Activated naive CD8-positive, alpha-beta T cell treated with anti-CD3 and anti-CD28 coated beads, Interleukin-2, amount 10 ng/mL, durations not matched to agents 7 days and 5 days (primary cell): ENCODE data around the gene USP49. TPM values are rescaled to one million over a fixed set of nuclear protein-coding genes. Genes with fewer than 3 reads are reported as not detected.
A peak's percentile ranks its signal among the peaks of the same experiment; 100 is the strongest.

Source experiments
- ATAC-seq: fragments of 150-1000 bp; cut with Tn5 transposase; one replicate; pipeline ENCODE4 v1.10.0; 2021; ENCODE audit warnings: low read depth, moderate library complexity
- POLR2A ChIA-PET: fragments of 350-600 bp; sonication (Branson Sonifier 250); formaldehyde crosslinking; loops from one replicate; lab custom pipeline; 2021; ENCODE audit warnings: antibody characterized with exemption; lab: Charles Lee
- DNase-seq: peaks from one replicate; pipeline ENCODE4 v3.0.0; 2021
- H3K27ac Mint-ChIP-seq: one replicate; pipeline ENCODE4 v1.8.0; 2022; ENCODE audit warnings: mild to moderate bottlenecking, mixed read lengths
- H3K27me3 Mint-ChIP-seq: one replicate; pipeline ENCODE4 v1.8.0; 2022; ENCODE audit warnings: mild to moderate bottlenecking, moderate library complexity, mixed read lengths
- H3K36me3 Mint-ChIP-seq: one replicate; pipeline ENCODE4 v1.8.0; 2021; ENCODE audit warnings: mild to moderate bottlenecking, mixed read lengths
- H3K4me1 Mint-ChIP-seq: one replicate; pipeline ENCODE4 v1.8.0; 2021; ENCODE audit warnings: mixed read lengths
- H3K4me3 Mint-ChIP-seq: one replicate; pipeline ENCODE4 v1.8.0; 2022; ENCODE audit warnings: mild to moderate bottlenecking, moderate library complexity, mixed read lengths
- H3K9me3 Mint-ChIP-seq: one replicate; pipeline ENCODE4 v1.8.0; 2021; ENCODE audit warnings: mixed read lengths
- total RNA-seq, 2 experiments: library from RNA; stranded (reverse); gene quantifications; one replicate each; pipeline ENCODE4 v1.2.3, GENCODE V29; 2021

USP49 gene
- total RNA-seq, 2 experiments from 2014 or later = 5.8 to 6.9 TPM

DNA sequence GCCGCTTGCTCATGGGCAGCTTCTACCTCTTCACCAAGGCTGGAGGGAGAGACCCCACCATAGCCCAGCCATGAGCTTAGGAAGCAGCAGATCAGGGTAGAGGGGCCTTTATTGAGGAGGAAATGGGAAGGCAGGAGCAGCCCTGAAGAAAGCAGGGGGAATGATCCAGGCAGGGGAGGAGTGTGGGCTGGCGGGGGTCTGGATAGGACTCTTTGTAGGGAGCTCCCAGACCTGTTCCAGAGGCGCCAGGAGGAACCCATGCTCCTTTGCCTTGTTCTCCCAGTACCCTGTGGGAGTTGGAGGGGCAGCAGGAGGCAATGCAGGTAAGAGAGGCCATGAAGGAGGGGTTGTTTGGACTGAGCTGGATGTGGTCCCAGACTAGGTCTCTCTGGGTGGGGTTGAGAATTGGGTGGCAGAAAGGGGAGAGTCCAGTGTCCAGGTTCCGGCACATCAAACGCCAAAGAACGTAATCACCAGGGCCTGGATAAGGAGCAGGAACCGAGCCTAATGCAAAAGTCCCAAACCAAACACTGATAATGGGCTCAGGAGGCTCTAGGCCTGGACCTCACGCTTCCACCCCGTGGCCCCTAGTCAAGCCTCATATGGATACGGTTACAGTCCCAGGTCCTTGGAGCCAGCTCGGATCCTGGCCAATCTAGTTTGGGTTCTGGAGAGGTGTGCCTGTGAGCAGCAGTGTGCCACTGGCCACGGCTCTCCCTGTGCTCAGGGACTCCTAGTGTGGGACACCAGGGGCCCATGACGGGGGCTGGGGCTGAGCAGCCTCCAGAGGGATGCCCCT is 135.9 kb downstream of the USP49 start:
- POLR2A ChIA-PET = no interaction called here
- Mint-ChIP-seq H3K4me1 (peaks cover 7% of the 10 kb centered on the region), H3K9me3 (no peaks in the 10 kb centered on the region), H3K36me3 (no peaks in the 10 kb centered on the region), H3K4me3 (no peak overlapping the region), H3K27ac (no peak overlapping the region), H3K27me3 (peaks cover 8% of the 10 kb centered on the region)
- DNase-seq (no peak), ATAC-seq (no peak)

DNA sequence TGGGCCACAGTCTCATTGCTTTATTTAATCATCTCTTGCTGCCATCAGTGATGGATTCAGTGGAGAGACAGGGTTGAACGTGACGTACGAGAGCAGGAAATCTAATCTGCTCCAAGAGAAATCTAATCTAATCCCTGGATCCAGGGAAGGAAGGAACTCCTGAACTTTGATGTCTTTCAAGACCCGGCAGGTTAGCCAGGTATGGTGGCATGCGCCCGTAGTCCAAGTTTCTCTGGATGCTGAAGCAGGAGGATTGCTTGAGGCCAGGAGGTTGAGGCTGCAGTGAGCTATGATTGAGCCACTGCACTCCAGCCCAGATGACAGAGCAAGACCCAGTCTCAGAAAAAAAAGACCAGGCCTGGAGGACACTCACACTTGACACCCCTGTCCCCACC is 136.5 kb downstream of the USP49 start:
- no peak for ATAC-seq
- no peak for DNase-seq
- H3K27me3 Mint-ChIP-seq = peaks cover 10% of the 10 kb centered on the region
- no peaks in the 10 kb centered on the region for H3K9me3 Mint-ChIP-seq
- H3K36me3 Mint-ChIP-seq = no peaks in the 10 kb centered on the region
- H3K4me3 Mint-ChIP-seq = no peak overlapping the region
- POLR2A ChIA-PET = no interaction called here
- peaks cover 7% of the 10 kb centered on the region for H3K4me1 Mint-ChIP-seq
- H3K27ac Mint-ChIP-seq = no peak overlapping the region

DNA sequence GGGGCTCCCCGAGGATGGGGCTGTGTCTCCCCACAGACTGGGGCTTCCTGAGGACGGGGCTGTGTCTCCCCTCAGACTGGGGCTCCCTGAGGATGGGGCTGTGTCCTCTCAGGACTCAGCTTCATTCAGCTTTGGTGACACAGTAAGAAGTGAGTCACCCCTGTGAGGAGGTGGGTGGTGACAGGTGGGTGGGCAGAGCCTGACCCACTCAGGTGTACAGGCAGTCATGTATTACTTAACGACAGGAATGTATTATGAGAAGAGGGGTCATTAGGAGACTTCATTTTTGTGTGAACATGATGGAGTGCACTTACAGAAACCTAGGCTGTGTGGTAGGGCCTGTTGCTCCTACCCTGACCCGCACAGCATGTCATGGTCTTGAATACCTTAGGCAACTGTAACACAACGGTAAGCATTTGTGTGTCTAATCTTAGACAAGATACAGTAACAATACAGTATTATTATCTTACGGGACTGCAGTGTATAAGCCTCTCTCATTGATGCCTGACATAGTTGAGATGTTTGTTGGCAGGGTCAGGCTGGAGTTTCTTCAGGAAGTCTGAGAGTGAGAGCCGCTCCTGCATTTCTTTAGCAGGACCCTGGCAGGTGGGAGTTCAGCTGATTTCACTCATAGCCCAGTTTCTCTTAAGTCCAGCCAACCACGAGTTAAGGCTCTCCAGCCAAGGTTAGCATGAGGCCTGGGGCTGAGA is 137.1 kb downstream of the USP49 start:
- Mint-ChIP-seq H3K9me3 (no peaks in the 10 kb centered on the region), H3K36me3 (no peaks in the 10 kb centered on the region), H3K4me1 (peaks cover 7% of the 10 kb centered on the region), H3K4me3 (no peak overlapping the region), H3K27ac (no peak overlapping the region), H3K27me3 (peaks cover 10% of the 10 kb centered on the region)
- DNase-seq (no peak), ATAC-seq (no peak)
- POLR2A ChIA-PET = no interaction called here

DNA sequence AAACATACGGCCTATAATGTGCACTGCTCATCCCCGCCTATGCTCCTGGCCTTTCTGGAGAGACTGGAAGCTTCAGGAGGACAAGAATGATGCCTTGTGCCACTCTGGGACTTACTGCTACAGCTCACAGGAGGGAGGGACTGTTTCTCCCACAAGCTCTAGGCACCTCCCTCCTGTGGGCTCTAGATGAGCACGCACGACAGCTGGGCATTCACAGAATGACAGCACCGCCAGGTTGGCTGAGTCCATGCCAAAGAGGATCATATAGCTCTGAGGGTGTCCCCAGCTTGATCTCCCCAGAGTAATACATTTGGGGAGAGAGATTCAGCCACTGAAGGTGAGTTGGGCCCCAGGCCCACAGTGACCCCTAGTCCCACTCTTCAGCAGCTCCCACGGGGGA is 137.9 kb downstream of the USP49 start:
- Mint-ChIP-seq H3K9me3 (no peaks in the 10 kb centered on the region), H3K4me3 (no peak overlapping the region), H3K4me1 (peaks cover 7% of the 10 kb centered on the region), H3K27me3 (peaks cover 10% of the 10 kb centered on the region), H3K27ac (no peak overlapping the region), H3K36me3 (no peaks in the 10 kb centered on the region)
- ATAC-seq (no peak), DNase-seq (no peak)
- POLR2A ChIA-PET = no interaction called here

DNA sequence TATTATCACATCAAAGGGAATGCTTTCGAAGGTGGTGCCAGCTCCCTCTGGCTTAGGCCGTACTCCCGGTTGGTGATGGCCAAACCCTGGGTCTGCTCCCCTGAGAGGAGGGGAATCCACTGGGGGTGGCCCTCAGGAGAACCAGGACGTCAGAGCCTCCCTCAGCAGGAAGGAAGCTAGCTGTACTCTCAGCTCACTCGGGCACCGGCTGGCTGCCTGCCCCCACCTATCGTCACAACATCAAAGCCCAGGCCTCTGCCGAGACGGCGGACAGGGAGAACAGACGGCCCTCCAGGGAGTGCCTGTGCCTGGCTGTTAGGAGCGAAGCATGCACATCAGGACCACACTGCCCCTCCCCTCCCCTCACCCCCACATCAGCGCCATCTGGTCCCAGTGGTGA is 138.8 kb downstream of the USP49 start:
- Mint-ChIP-seq H3K4me1 (peaks cover 7% of the 10 kb centered on the region), H3K36me3 (no peaks in the 10 kb centered on the region), H3K27me3 (peaks cover 10% of the 10 kb centered on the region), H3K4me3 (no peak overlapping the region), H3K27ac (no peak overlapping the region), H3K9me3 (no peaks in the 10 kb centered on the region)
- ATAC-seq = peak; percentile 64
- POLR2A ChIA-PET = no interaction called here
- no peak for DNase-seq

DNA sequence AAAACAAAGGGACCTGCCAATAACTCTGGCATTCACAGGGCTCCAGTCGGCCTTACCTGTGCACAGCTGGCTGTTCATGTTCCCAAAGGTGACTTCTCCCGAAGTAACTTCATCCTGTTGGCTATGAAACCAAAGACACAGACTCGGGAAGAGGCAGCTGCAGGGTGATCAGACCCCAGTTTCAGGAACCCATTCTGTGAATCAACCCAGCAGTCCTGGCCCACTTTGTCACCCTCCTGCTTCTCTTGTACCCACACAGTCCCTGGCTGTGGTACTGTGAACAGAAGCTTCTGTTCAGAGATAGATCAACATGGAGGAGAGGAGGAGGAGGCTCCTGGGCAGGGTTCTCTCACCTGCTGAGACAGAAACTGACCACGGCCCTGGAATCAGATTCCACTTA is 139.3 kb downstream of the USP49 start:
- POLR2A ChIA-PET = no interaction called here
- ATAC-seq = peak; percentile 5
- Mint-ChIP-seq H3K9me3 (no peaks in the 10 kb centered on the region), H3K4me3 (no peak overlapping the region), H3K36me3 (no peaks in the 10 kb centered on the region), H3K27me3 (peaks cover 10% of the 10 kb centered on the region), H3K27ac (no peak overlapping the region), H3K4me1 (peaks cover 7% of the 10 kb centered on the region)
- no peak for DNase-seq

DNA sequence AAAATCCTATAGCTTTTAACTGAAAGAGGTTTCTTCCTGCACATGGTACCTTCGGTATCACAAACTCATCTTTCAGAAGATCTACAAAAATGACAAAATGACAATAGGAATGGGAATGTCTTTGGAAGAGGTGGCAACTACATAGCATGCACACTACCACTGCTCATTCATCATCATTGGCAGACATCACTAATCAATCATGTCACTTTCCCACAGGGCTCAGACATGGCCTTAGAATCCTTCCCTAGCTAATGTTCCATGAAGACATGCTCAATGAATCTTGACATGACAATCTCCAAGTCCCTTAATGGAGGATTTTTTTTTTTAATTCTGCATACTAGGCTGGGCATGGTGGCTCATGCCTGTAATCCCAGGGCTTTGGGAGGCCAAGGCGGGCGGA is 144.8 kb downstream of the USP49 start:
- no peaks in the 10 kb centered on the region for H3K4me1 Mint-ChIP-seq
- no peak overlapping the region for H3K27ac Mint-ChIP-seq
- H3K4me3 Mint-ChIP-seq = no peak overlapping the region
- POLR2A ChIA-PET = interaction anchor here (1.1 kb wide), 1 partner anchor 16 kb away, joined by 3 read pairs; no protein-coding TSS in a partner anchor
- H3K9me3 Mint-ChIP-seq = no peaks in the 10 kb centered on the region
- H3K27me3 Mint-ChIP-seq = peaks cover 10% of the 10 kb centered on the region
- no peaks in the 10 kb centered on the region for H3K36me3 Mint-ChIP-seq
- no peak for DNase-seq
- ATAC-seq = no peak

DNA sequence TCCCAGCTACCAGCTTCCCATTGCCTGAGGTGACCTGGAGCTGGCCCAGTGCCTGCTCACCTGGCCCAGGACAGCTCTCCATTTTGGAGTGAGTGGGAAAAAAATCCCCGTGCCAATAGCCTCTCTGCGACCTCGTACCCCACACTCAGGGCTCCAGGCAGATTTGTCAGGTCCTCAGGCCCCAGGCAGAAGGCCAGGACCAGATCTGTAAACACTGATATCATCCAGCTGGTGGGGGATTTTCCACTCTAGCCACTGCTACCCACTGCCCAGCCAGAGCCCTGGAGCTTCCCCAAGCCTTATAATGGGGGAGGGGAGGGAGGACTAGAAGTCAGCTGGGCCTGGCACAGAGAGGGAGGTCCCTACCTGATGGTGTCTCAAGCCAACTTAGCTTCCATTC is 146.6 kb downstream of the USP49 start:
- H3K27ac Mint-ChIP-seq = no peak overlapping the region
- no peak overlapping the region for H3K4me3 Mint-ChIP-seq
- no peaks in the 10 kb centered on the region for H3K36me3 Mint-ChIP-seq
- DNase-seq (no peak), ATAC-seq (no peak)
- POLR2A ChIA-PET = interaction anchor here (0.7 kb wide), 1 partner anchor 8 kb away, joined by 3 read pairs; no protein-coding TSS in a partner anchor
- H3K9me3 Mint-ChIP-seq = no peaks in the 10 kb centered on the region
- H3K4me1 Mint-ChIP-seq = no peaks in the 10 kb centered on the region
- H3K27me3 Mint-ChIP-seq = peaks cover 2% of the 10 kb centered on the region

DNA sequence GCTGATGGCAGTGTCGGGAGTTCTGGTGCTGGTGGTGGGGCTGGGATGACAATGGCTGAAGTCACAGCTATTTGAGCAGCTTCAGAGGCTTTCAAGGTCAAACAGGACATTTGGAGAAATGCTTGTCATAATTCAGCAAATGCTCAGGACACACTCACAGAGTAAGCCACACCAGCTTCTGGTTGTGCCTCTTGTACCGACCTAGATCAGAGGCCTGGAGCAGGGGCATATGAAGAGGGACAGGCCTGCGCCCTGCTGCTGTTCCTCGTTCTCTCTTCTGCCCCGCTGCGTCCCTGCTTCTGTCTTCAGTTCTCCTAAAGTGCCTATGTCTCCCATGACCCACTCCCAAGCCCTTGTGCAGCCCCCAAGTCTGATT is 147.1 kb downstream of the USP49 start:
- Mint-ChIP-seq H3K9me3 (no peaks in the 10 kb centered on the region), H3K36me3 (no peaks in the 10 kb centered on the region), H3K4me1 (no peaks in the 10 kb centered on the region), H3K27me3 (peaks cover 2% of the 10 kb centered on the region), H3K27ac (no peak overlapping the region), H3K4me3 (no peak overlapping the region)
- POLR2A ChIA-PET = interaction anchor here (0.7 kb wide), 1 partner anchor 8 kb away, joined by 3 read pairs; no protein-coding TSS in a partner anchor
- DNase-seq = no peak
- no peak for ATAC-seq

DNA sequence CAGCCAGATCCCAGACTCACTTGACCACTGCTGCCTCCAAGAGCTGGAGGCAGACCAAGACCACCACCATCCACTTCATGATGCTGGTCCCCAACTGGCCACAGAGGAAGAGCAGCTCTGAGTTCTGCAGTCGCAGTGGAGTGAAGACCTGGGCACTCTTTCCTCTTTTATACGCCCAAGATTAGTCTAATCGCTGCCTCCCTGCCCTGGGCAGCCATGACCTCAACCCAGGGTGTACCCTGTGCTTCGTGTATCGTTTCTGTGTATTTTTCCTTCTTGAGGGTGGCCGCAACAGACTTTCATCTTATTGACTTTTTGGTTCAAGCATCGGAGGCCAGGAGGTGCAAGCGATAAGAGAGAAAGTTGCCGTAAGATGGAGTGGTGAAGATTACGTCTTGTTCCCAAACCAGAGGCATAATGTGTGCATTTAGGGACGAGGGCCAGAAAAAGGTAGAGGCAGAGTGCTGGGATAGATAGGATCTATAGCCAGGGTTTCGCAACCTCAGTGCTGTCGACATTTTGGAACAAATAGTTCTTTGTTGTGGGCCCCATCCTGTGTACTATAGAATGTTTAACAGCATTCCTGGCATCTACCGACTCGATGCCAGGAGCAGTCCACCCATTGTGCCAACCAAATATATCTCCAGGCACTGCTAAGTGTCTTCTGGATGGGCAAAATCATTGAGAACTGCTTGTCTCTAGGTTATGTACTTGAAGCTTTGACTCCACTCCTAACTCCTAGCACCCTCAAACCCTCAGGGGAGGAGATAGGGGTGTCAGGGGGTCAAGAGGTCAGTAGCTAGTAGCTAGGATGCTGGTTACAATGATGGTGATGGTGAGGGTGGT is 147.7 kb downstream of the USP49 start, which contains the start of gene PGC:
TSS of gene PGC (minus strand) at position 142 of the 846 bp plus-strand sequence. CDS start at position 79, 63 bp downstream.
- H3K27me3 Mint-ChIP-seq = peaks cover 2% of the 10 kb centered on the region
- no peaks in the 10 kb centered on the region for H3K4me1 Mint-ChIP-seq
- H3K36me3 Mint-ChIP-seq = no peaks in the 10 kb centered on the region
- no peak within 1 kb of the TSS for H3K27ac Mint-ChIP-seq
- POLR2A ChIA-PET = no interaction called here
- H3K4me3 Mint-ChIP-seq = no peak within 1 kb of the TSS
- no peaks in the 10 kb centered on the region for H3K9me3 Mint-ChIP-seq
- ATAC-seq (no peak), DNase-seq (no peak)

DNA sequence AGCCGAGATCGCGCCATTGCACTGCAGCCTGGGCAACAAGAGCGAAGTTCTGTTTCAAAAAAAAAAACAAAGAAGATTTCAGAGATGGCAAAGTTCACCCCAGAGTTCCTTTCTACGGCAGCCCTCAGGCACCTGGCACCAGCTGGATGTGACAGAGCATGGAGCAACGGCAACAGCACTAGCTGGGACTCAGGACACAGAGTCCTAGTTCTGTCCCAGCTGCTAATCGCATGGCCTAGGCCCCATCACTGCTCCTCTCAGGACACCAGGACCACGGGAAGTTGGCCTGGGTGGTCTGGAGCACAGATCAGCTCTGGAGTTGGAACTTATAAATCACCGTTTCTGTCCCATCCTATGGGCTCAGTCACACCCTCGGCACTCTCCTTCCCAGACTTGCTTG is 149.1 kb downstream of the USP49 start:
- DNase-seq (no peak), ATAC-seq (no peak)
- no peaks in the 10 kb centered on the region for H3K36me3 Mint-ChIP-seq
- H3K9me3 Mint-ChIP-seq = no peaks in the 10 kb centered on the region
- H3K4me3 Mint-ChIP-seq = no peak overlapping the region
- no peak overlapping the region for H3K27ac Mint-ChIP-seq
- POLR2A ChIA-PET = no interaction called here
- H3K27me3 Mint-ChIP-seq = peaks cover 2% of the 10 kb centered on the region
- no peaks in the 10 kb centered on the region for H3K4me1 Mint-ChIP-seq

DNA sequence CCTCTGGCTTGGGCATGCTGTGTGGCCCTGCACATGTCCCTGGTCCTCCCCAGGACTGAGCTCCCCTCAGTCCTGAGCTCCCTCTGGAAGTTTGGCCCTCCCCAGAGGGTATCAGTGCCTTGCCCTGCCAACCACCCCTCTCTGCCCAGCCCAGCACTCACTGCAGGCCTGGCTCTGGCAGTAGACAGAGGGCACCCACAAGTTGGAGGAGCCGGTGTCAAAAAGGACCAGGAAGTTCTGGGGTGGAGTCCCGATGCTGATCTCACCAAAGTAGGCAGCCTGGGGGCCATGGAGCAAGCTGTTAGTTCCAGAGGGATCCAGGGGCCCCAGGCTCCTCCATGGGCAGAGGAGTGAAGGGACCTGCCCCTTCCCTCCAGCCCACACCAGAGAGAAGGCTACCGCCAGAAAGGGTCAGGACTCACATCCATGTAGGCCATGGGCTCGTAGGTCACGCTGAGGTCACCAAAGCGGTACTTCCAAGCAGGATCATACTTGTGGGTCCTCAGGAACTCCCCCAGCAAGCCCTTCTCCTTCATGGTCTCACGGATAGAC is 150.9 kb downstream of the USP49 start:
- H3K27ac Mint-ChIP-seq = no peak overlapping the region
- H3K4me3 Mint-ChIP-seq = no peak overlapping the region
- POLR2A ChIA-PET = interaction anchor here (0.7 kb wide), 1 partner anchor 891 kb away, joined by 3 read pairs; no protein-coding TSS in a partner anchor
- DNase-seq = no peak
- ATAC-seq = no peak
- H3K4me1 Mint-ChIP-seq = no peaks in the 10 kb centered on the region
- H3K36me3 Mint-ChIP-seq = no peaks in the 10 kb centered on the region
- no peaks in the 10 kb centered on the region for H3K9me3 Mint-ChIP-seq
- H3K27me3 Mint-ChIP-seq = peaks cover 2% of the 10 kb centered on the region
